NB4 (cell line): ENCODE measurements around the gene STAT1.

Source experiments
- DNase-seq: peaks from one replicate; pipeline ENCODE4 v3.0.0; 2010; ENCODE audit warnings: low read depth
- H3K4me3 ChIP-seq: one replicate; pipeline ENCODE4 v1.5.1; 2011; ENCODE audit warnings: mild to moderate bottlenecking, low read depth, low read length, moderate library complexity
- CTCF ChIP-seq: IDR thresholded peaks from one replicate; pipeline ENCODE4 v1.5.1; 2012; ENCODE audit warnings: low read depth, low read length
- MAX ChIP-seq: IDR thresholded peaks from 2 replicates; pipeline ENCODE4 v1.6.1; 2011; ENCODE audit warnings: low read depth, low read length
- MYC ChIP-seq: IDR thresholded peaks from 2 replicates; pipeline ENCODE4 v1.6.1; 2011; ENCODE audit warnings: low read depth, low read length
- POLR2A ChIP-seq: IDR thresholded peaks from 2 replicates; pipeline ENCODE4 v1.6.1; 2011; ENCODE audit warnings: mild to moderate bottlenecking; ENCODE audit not compliant: insufficient read length; ENCODE audit errors: extremely low read depth

The STAT1 gene

GRCh38 chr2:191013932-191014652, at the start of gene STAT1:
Gene STAT1 (minus strand): TSS chr2:191014171. CDS start chr2:191010003, 4,168 bp downstream.
- H3K4me3 ChIP-seq, result peak within 1 kb of the TSS; percentile 97
- peak; percentile 97 for DNase-seq

GRCh38 chr2:191063584-191063983, 49.6 kb upstream of the STAT1 start:
- no peak for DNase-seq
- TF ChIP-seq MAX (no peak), CTCF (no peak), POLR2A (no peak), MYC (no peak)
- no peak overlapping the region for H3K4me3 ChIP-seq

More at GRCh38 chr2:191013932-191014652, at the start of gene STAT1:
- peak; percentile 81 for TF ChIP-seq MYC
- TF ChIP-seq CTCF, result no peak
- TF ChIP-seq MAX, result peak; percentile 51
- peak; percentile 91 for TF ChIP-seq POLR2A

- no peak for DNase-seq
- TF ChIP-seq POLR2A (no peak), MAX (no peak), CTCF (no peak), MYC (no peak)
- H3K4me3 ChIP-seq, result no peak overlapping the region
Observed at GRCh38 chr2:191061381-191061980, 47.5 kb upstream of the STAT1 start.

- no peak overlapping the region for H3K4me3 ChIP-seq
- no peak for DNase-seq
- TF ChIP-seq MYC (no peak), MAX (no peak), POLR2A (no peak), CTCF (no peak)
Observed at GRCh38 chr2:191059308-191059707, 45.3 kb upstream of the STAT1 start.

- peak; percentile 63 for DNase-seq
- H3K4me3 ChIP-seq, result no peak overlapping the region
- no peak for TF ChIP-seq MAX
- no peak for TF ChIP-seq POLR2A
- no peak for TF ChIP-seq CTCF
- TF ChIP-seq MYC, result no peak
Observed at GRCh38 chr2:191056228-191056627, 42.3 kb upstream of the STAT1 start.
